H1 (cell line): ENCODE measurements around the gene SSBP3. TPM values are rescaled to one million over a fixed set of nuclear protein-coding genes. Genes with fewer than 3 reads are reported as not detected.

Experiments
- CTCF ChIA-PET: fragments of 300-600 bp; sonication (Branson Sonifier 250); formaldehyde crosslinking; loops from one replicate; lab custom pipeline; 2021; ENCODE audit not compliant: partially characterized antibody; lab: Charles Lee
- POLR2A ChIA-PET: fragments of 300-600 bp; sonication (Branson Sonifier 250); formaldehyde crosslinking; loops from one replicate; lab custom pipeline; 2021; ENCODE audit warnings: inconsistent platforms; ENCODE audit not compliant: partially characterized antibody; lab: Charles Lee
- DNase-seq, 2 experiments: peaks; one replicate each; pipeline versions ENCODE4 v3.0.0 to v3.0.0-alpha.2; 2010 to 2022; ENCODE audit warnings: low spot score in 2 of 2, low read depth in 1 of 2, mixed read lengths in 1 of 2
- FAIRE-seq: peaks from 2 replicates; lab custom pipeline; 2011; peaks lifted over from hg19 to GRCh38; lab: Jason Lieb, UNC
- H2AFZ ChIP-seq: 2 replicates; pipeline ENCODE4 v1.8.1; 2012; ENCODE audit warnings: low read length, inconsistent platforms
- H2AK5ac ChIP-seq: 2 replicates; pipeline ENCODE4 v1.6.1; 2013; ENCODE audit warnings: low read depth, low read length
- H2BK120ac ChIP-seq: replicated peaks from 2 replicates; pipeline ENCODE3; 2013; ENCODE audit warnings: low read depth, low read length, inconsistent platforms
- H2BK12ac ChIP-seq: 2 replicates; pipeline ENCODE4 v1.6.1; 2013; ENCODE audit warnings: low read depth, low read length
- H2BK15ac ChIP-seq: 2 replicates; pipeline ENCODE4 v1.6.1; 2013; ENCODE audit warnings: low read length
- H2BK20ac ChIP-seq: 2 replicates; pipeline ENCODE4 v1.6.1; 2013; ENCODE audit warnings: low read length
- H2BK5ac ChIP-seq: 2 replicates; pipeline ENCODE4 v1.6.1; 2013; ENCODE audit warnings: low read depth, low read length
- H3K14ac ChIP-seq: 2 replicates; pipeline ENCODE4 v1.6.1; 2013; ENCODE audit warnings: inconsistent platforms; ENCODE audit not compliant: insufficient read length
- H3K18ac ChIP-seq: 2 replicates; pipeline ENCODE4 v1.6.1; 2013; ENCODE audit warnings: low read length; ENCODE audit errors: extremely low read depth
- H3K23ac ChIP-seq: 2 replicates; pipeline ENCODE4 v1.6.1; 2013; ENCODE audit warnings: inconsistent platforms; ENCODE audit not compliant: insufficient read length
- H3K23me2 ChIP-seq: 2 replicates; pipeline ENCODE4 v1.6.1; 2013; ENCODE audit warnings: low read depth, low read length
- H3K27ac ChIP-seq: 2 replicates; pipeline ENCODE4 v1.6.1; 2011; ENCODE audit warnings: low read depth, low read length, inconsistent platforms
- H3K27me3 ChIP-seq, 4 experiments: replicated peaks in 1 of 4; 1 replicate in 1 of 4; 2 replicates in 3 of 4; pipeline versions ENCODE4 v1.6.1 to v1.8.1; 2011 to 2013; ENCODE audit warnings: low read length in 3 of 4, mild to moderate bottlenecking in 3 of 4, inconsistent platforms in 2 of 4, mixed read lengths in 2 of 4, moderate library complexity in 1 of 4; ENCODE audit not compliant: control insufficient read depth in 3 of 4, insufficient read depth in 3 of 4; ENCODE audit errors: extremely low read depth in 1 of 4
- H3K36me3 ChIP-seq, 4 experiments: 2 replicates each; pipeline versions ENCODE4 v1.6.1 to v1.8.1; 2011 to 2013; ENCODE audit warnings: mild to moderate bottlenecking in 4 of 4, low read length in 3 of 4, moderate library complexity in 2 of 4, control low read depth in 1 of 4, inconsistent platforms in 1 of 4; ENCODE audit not compliant: insufficient read depth in 4 of 4, control insufficient read depth in 2 of 4
- H3K4ac ChIP-seq: replicated peaks from 2 replicates; pipeline ENCODE3; 2013; ENCODE audit warnings: low read length, low read depth, mixed read lengths, inconsistent platforms; ENCODE audit not compliant: insufficient read length
- H3K4me1 ChIP-seq, 4 experiments: replicated peaks in 1 of 4; 1 replicate in 1 of 4; 2 replicates in 3 of 4; pipeline versions ENCODE4 v1.6.1 to v1.8.1; 2011 to 2013; ENCODE audit warnings: low read length in 3 of 4, inconsistent platforms in 2 of 4, mixed read lengths in 1 of 4; ENCODE audit not compliant: insufficient read depth in 4 of 4, control insufficient read depth in 3 of 4
- H3K4me2 ChIP-seq, 2 experiments: 2 replicates each; pipeline versions ENCODE4 v1.6.1 to v1.8.1; 2011 to 2013; ENCODE audit warnings: low read depth in 2 of 2, low read length in 2 of 2, control low read depth in 1 of 2, inconsistent platforms in 1 of 2, mild to moderate bottlenecking in 1 of 2; ENCODE audit not compliant: insufficient read depth in 1 of 2
- H3K4me3 ChIP-seq, 4 experiments: fragments of 200-600, 300-600 bp in 1 of 4; sonication (generic), shearing (Covaris generic), sonication (Bioruptor Twin) in 1 of 4; 2 replicates each; pipeline versions ENCODE4 v1.5.1 to v1.8.1; 2011 to 2016; ENCODE audit warnings: low read length in 4 of 4, low read depth in 3 of 4, control low read depth in 2 of 4, inconsistent platforms in 2 of 4, mild to moderate bottlenecking in 2 of 4, mixed read lengths in 1 of 4, moderate library complexity in 1 of 4; ENCODE audit not compliant: insufficient read depth in 2 of 4; ENCODE audit errors: extremely low read depth in 1 of 4
- H3K56ac ChIP-seq: replicated peaks from 2 replicates; pipeline ENCODE3; 2013; ENCODE audit warnings: low read depth, mild to moderate bottlenecking, mixed read lengths, low read length, inconsistent platforms; ENCODE audit not compliant: insufficient read length
- H3K79me1 ChIP-seq: 2 replicates; pipeline ENCODE4 v1.6.1; 2013; ENCODE audit warnings: low read depth, low read length, control low read depth
- H3K79me2 ChIP-seq, 2 experiments: 2 replicates each; pipeline versions ENCODE4 v1.6.1 to v1.8.1; 2012 to 2013; ENCODE audit warnings: low read length in 2 of 2, mild to moderate bottlenecking in 2 of 2, inconsistent platforms in 1 of 2; ENCODE audit not compliant: insufficient read depth in 2 of 2, control insufficient read depth in 1 of 2
- H3K9ac ChIP-seq, 4 experiments: replicated peaks in 1 of 4; 1 replicate in 1 of 4; 2 replicates in 3 of 4; pipeline versions ENCODE4 v1.6.1 to v1.8.1; 2011 to 2013; ENCODE audit warnings: low read depth in 3 of 4, low read length in 3 of 4, control low read depth in 2 of 4, mild to moderate bottlenecking in 2 of 4, moderate library complexity in 2 of 4, inconsistent platforms in 1 of 4; ENCODE audit errors: extremely low read depth in 1 of 4
- H3K9me3 ChIP-seq, 2 experiments: 2 replicates each; pipeline versions ENCODE4 v1.6.1 to v1.8.1; 2012 to 2013; ENCODE audit warnings: mild to moderate bottlenecking in 2 of 2, moderate library complexity in 2 of 2, control low read depth in 1 of 2, inconsistent platforms in 1 of 2, low read depth in 1 of 2, low read length in 1 of 2, mixed read lengths in 1 of 2; ENCODE audit not compliant: insufficient read depth in 2 of 2
- H4K20me1 ChIP-seq, 2 experiments: replicated peaks in 1 of 2; 2 replicates each; pipeline versions ENCODE3 to v1.8.1; 2011 to 2013; ENCODE audit warnings: inconsistent platforms in 2 of 2, low read length in 2 of 2, mild to moderate bottlenecking in 1 of 2; ENCODE audit not compliant: insufficient read depth in 2 of 2, control insufficient read depth in 1 of 2
- H4K5ac ChIP-seq: 2 replicates; pipeline ENCODE4 v1.6.1; 2013; ENCODE audit warnings: low read length, low read depth, mixed read lengths, inconsistent platforms; ENCODE audit not compliant: insufficient read length
- H4K8ac ChIP-seq: 2 replicates; pipeline ENCODE4 v1.8.0; 2013; ENCODE audit warnings: mild to moderate bottlenecking, moderate library complexity, low read length, inconsistent platforms; ENCODE audit not compliant: insufficient read depth; ENCODE audit errors: extremely low read depth
- H4K91ac ChIP-seq: replicated peaks from 2 replicates; pipeline ENCODE3; 2013; ENCODE audit warnings: low read length, mixed read lengths, inconsistent platforms; ENCODE audit not compliant: insufficient read length
- BACH1 ChIP-seq: IDR thresholded peaks from 2 replicates; pipeline ENCODE4 v1.6.1; 2012; ENCODE audit warnings: low read length, improper control_type of control experiment
- BCL11A ChIP-seq, 2 experiments: IDR thresholded peaks; one replicate each; pipeline ENCODE4 v1.6.1; 2011; ENCODE audit warnings: low read depth in 2 of 2, low read length in 2 of 2, mild to moderate bottlenecking in 2 of 2
- BRCA1 ChIP-seq: IDR thresholded peaks from 2 replicates; pipeline ENCODE4 v1.6.1; 2012; ENCODE audit warnings: low read depth, low read length, improper control_type of control experiment
- KDM4A ChIP-seq: IDR thresholded peaks from one replicate; pipeline ENCODE4 v1.7.1; 2012; ENCODE audit warnings: low read depth, mild to moderate bottlenecking, moderate library complexity, low read length, inconsistent platforms; ENCODE audit not compliant: severe bottlenecking
- NRF1 ChIP-seq: IDR thresholded peaks from 2 replicates; pipeline ENCODE4 v1.6.1; 2011; ENCODE audit warnings: mild to moderate bottlenecking, low read depth, low read length, improper control_type of control experiment
- RFX5 ChIP-seq: IDR thresholded peaks from 2 replicates; pipeline ENCODE4 v1.6.1; 2011; ENCODE audit warnings: low read depth, low read length, improper control_type of control experiment, borderline replicate concordance
- SRF ChIP-seq: IDR thresholded peaks from 2 replicates; pipeline ENCODE4 v1.6.1; 2011; ENCODE audit warnings: mild to moderate bottlenecking, low read depth, low read length, moderate library complexity
- TBP ChIP-seq: IDR thresholded peaks from 2 replicates; pipeline ENCODE4 v1.6.1; 2011; ENCODE audit warnings: low read depth, low read length, improper control_type of control experiment
- TEAD4 ChIP-seq: IDR thresholded peaks from 2 replicates; pipeline ENCODE4 v1.6.1; 2012; ENCODE audit warnings: low read depth, low read length, inconsistent platforms, mixed read lengths
- WGBS, 2 experiments: shearing (Covaris generic) in 1 of 2; methylation state at CpG; one replicate each; pipeline versions ENCODE4 v1.1.6 to v1.1.7; 2013 to 2015; ENCODE audit warnings: low lambda C conversion rate in 2 of 2, mixed read lengths in 2 of 2, inconsistent platforms in 1 of 2, low coverage in 1 of 2, missing lambda C conversion rate in 1 of 2; ENCODE audit not compliant: insufficient replicate concordance in 2 of 2, insufficient coverage in 1 of 2, insufficient read length in 1 of 2; ENCODE audit errors: extremely low coverage in 1 of 2, missing lambda C conversion rate in 1 of 2; 5-methylcytosine and 5-hydroxymethylcytosine counted together
- polyA plus RNA-seq, 7 experiments: library from polyadenylated mRNA; depleted of rRNA in 3 of 7; stranded (reverse) in 5 of 7; unstranded in 2 of 7; fragments of >200 nt in 5 of 7; fragments of 200-250 nt in 2 of 7; gene quantifications; 1 replicate in 5 of 7; 2 replicates in 1 of 7; 4 replicates in 1 of 7; pipeline versions ENCODE4 v1.2.1 to v1.2.3, GENCODE V29; 2011 to 2013; ENCODE audit warnings: missing spikeins in 2 of 7, mixed read lengths in 2 of 7
- total RNA-seq: library from RNA; stranded (reverse); fragmentation: NEBNext Ultra II Directional; extraction: Animal tissue kit (Norgen Biotek cat#: 25700); gene quantifications from 2 replicates; pipeline ENCODE4 v1.2.1, GENCODE V29; 2021
- TF ChIP-seq, protein P1 (sequence below), 3 experiments: IDR thresholded peaks; 1 replicate in 2 of 3; 2 replicates in 1 of 3; pipeline versions ENCODE4 v1.5.1 to v1.6.1; 2011; ENCODE audit warnings: low read length in 3 of 3, mild to moderate bottlenecking in 3 of 3, inconsistent platforms in 2 of 3, low read depth in 1 of 3, moderate library complexity in 1 of 3; ENCODE audit not compliant: insufficient read depth in 1 of 3; ENCODE audit errors: control extremely low read depth in 1 of 3

The SSBP3 gene
- total and polyA plus RNA-seq, 2 of the 8 experiments (the other 6 are each of a cell fraction or from before 2014, with no cell fraction given) = 99.7 to 133 TPM

DNA sequence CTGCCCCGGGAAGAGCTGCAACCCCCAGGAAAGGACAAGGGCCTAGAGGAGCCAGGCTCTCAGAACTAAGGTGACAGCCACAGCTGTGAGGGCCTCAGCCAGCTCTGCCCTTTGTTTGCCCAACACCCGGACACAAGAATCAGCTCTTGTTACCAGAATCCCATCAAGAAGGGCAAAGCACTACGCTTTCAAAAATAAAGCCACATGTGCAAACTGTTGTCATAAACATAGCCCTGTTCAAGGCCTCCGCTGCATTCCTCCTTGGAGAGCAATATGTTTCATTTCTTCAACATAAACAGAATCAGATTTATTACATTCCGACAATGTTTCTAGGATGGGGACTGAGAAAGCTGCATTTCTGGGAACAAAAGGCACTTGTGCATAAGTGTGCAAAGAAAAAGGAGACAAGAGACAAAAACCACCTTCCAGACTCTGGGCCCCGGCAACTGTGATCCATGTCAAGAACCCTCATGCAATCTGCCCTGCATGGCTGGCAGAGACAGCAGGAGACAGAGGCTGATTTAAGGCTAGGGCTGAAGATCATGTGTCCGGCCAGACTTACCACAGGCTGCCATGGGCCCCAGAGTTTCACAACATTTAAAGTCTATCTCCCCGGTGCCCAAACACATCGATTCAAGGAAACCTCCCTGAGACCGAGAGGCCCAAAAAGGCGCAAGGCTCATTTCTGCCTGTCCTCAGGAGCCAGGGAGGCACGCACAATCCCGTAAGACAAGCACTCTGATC is 71.0 kb downstream of the SSBP3 start:
- Histone ChIP-seq H2BK15ac (0 out of 2 replicates have a peak overlapping the region, but pooled peaks have one; percentile 36), H3K4me2 (no peak overlapping the region), H3K23me2 (no peaks in the 10 kb centered on the region), H2BK12ac (no peak overlapping the region), H3K27ac (no peak overlapping the region), H3K79me2 (peaks cover 16 to 95% of the 10 kb centered on the region in 2 experiments), H3K4me3 (no peak overlapping the region), H2AFZ (no peak overlapping the region), H4K5ac (no peak overlapping the region), H2BK5ac (peak overlapping the region; percentile 53; the same call in 1 of the 2 replicates), H3K4ac (no peak overlapping the region), H3K79me1 (peaks cover 36% of the 10 kb centered on the region), H3K36me3 (0 out of 8 replicates have a peak, but pooled peaks cover 0 to 3% (median 0%) of the 10 kb centered on the region in 4 experiments), H2BK120ac (no peak overlapping the region), H2AK5ac (peak overlapping the region; percentile 49; the same call in 1 of the 2 replicates), H4K91ac (no peak overlapping the region), H4K20me1 (peaks cover 13 to 45% of the 10 kb centered on the region in 2 experiments), H3K9me3 (no peaks in the 10 kb centered on the region), H3K9ac (no peak overlapping the region), H3K18ac (peak overlapping the region; percentile 2; the same call in 1 of the 2 replicates), H4K8ac (no peak overlapping the region), H2BK20ac (0 out of 2 replicates have a peak overlapping the region, but pooled peaks have one; percentile 64), H3K14ac (no peak overlapping the region), H3K56ac (no peak overlapping the region), H3K23ac (no peak overlapping the region), H3K27me3 (no peaks in the 10 kb centered on the region), H3K4me1 (peaks cover 20 to 40% (median 29%) of the 10 kb centered on the region in 4 experiments)
- CTCF ChIA-PET = interaction anchor here (1.0 to 4.2 kb wide), 8 partner anchors 8 to 210 kb away, joined by 3 to 19 read pairs (median 4); no protein-coding TSS in a partner anchor
- no peak for FAIRE-seq
- whole genome bisulfite sequencing, 2 experiments = 87% methylated on average over 13 of the region's 13 CpGs; no CpG with 5 or more reads in 1 of the 2 experiments
- POLR2A ChIA-PET = interaction anchor here (1.3 kb wide), 1 partner anchor 15 kb away, joined by 3 read pairs; no protein-coding TSS in a partner anchor
- no peak for DNase-seq
- TF ChIP-seq TEAD4 (no peak), SRF (no peak), KDM4A (no peak), BRCA1 (no peak), RFX5 (no peak), BCL11A (IDR thresholded peaks at IDR 0.05; ENCODE audit: low read depth in 2 of 2, low read length in 2 of 2) (no peak), NRF1 (no peak), BACH1 (no peak), TBP (no peak)
- TF ChIP-seq, protein P1, sequence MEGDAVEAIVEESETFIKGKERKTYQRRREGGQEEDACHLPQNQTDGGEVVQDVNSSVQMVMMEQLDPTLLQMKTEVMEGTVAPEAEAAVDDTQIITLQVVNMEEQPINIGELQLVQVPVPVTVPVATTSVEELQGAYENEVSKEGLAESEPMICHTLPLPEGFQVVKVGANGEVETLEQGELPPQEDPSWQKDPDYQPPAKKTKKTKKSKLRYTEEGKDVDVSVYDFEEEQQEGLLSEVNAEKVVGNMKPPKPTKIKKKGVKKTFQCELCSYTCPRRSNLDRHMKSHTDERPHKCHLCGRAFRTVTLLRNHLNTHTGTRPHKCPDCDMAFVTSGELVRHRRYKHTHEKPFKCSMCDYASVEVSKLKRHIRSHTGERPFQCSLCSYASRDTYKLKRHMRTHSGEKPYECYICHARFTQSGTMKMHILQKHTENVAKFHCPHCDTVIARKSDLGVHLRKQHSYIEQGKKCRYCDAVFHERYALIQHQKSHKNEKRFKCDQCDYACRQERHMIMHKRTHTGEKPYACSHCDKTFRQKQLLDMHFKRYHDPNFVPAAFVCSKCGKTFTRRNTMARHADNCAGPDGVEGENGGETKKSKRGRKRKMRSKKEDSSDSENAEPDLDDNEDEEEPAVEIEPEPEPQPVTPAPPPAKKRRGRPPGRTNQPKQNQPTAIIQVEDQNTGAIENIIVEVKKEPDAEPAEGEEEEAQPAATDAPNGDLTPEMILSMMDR (IDR thresholded peaks at IDR 0.05; ENCODE audit: control extremely low read depth in 1 of 3, insufficient read depth in 1 of 3, low read depth in 1 of 3, low read length in 3 of 3) = no peak
